ENCODE data around the gene IPO5.
A peak's percentile ranks its signal among the peaks of the same experiment; 100 is the strongest.
"Not testable (repeated sequence)": the region's sequence is repeated elsewhere in the genome, so short reads cannot be mapped to it uniquely, and the experiment has no call there.

Gene IPO5

DNA sequence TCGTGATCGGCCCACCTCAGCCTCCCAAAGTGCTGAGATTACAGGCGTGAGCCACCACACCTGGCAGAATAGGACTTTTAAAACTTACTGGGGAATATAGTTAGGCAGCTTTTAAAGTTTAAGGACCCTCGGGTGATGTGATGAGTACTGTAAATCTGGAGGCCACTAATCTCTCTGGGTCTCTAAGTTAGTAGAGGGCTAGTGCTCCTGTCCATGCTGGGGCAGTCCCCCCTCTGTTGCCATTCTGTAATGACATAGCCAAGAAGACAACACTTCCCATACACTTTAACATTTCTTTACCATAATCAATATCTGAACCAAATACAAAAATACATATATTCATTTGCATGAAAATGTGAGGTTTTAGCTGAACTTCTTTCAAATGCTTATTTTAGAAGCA lies 65.7 kb downstream of the IPO5 start:
- no peak for DNase-seq

DNA sequence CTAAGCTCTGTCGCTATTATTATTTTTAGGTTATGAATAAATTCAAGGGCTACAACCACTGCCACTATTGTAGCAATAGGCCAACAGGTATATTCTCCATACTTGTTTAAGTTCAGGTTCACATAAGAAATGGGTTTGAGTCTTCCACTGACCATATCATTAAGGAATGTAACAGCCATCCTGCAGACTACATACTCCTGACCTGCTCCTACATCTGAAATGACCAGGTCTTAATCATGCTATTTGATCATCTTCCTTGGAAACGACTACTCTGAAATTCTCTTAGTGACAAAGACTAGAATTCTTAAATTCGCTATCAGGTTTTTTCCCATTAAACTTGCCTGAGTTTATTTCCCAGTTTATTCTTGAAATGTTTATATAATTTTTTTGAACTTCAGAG lies 66.8 kb downstream of the IPO5 start:
- no peak for DNase-seq

DNA sequence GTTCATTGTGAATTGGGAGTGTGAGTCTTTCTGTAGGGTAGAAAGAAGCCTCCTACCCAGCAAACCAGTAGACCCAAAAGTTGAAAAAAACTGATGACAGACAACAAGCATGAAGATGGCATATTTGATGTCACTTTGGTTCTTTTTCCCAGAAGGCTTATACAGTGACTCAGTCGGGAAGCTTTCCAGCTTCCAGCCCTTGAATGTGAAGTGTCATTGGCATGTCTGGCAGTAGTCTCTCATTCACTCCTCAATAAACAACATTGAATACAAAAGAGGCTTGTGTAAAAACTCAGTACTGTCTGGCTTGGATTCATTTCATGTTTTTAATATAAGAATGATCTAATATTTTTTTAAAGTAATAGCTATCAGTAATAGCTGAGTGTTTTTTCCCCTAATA lies 68.7 kb downstream of the IPO5 start:
- peak in 1 of 3 experiments; percentile 49 for DNase-seq

DNA sequence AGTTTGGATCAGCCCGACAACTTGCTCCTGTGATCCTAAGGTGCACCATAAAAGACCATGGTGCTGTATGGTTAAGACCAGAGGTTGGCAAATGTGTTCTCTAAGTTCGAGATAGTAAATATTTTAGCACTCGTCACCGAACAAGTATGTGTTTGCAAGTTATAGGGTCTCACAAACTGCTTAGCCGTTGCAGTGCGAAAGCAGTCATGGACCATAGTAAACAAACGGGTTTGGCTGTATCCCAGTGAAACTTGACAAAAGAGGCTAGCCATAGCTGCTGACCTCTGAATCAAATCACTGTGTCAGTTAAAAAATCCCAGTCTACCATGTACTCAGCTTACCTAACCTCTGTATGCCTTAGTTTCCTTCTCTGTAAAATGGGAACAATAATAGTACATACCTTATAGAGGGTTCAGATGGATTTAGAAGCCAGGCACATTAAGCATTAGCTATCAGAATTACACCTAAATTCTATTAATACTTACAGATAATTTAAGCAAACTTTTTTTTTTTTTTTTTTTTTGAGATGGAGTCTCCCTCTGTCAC lies 72.1 kb downstream of the IPO5 start:
- no peak for DNase-seq

GRCh38 chr13:98026457-98026857 lies 73.0 kb downstream of the IPO5 start:
- DNase-seq, result peak in 2 of 3 experiments; percentile 23 to 48

- DNase-seq, result no peak
Measured at GRCh38 chr13:98032168-98032567, 78.7 kb downstream of the IPO5 start.

DNA sequence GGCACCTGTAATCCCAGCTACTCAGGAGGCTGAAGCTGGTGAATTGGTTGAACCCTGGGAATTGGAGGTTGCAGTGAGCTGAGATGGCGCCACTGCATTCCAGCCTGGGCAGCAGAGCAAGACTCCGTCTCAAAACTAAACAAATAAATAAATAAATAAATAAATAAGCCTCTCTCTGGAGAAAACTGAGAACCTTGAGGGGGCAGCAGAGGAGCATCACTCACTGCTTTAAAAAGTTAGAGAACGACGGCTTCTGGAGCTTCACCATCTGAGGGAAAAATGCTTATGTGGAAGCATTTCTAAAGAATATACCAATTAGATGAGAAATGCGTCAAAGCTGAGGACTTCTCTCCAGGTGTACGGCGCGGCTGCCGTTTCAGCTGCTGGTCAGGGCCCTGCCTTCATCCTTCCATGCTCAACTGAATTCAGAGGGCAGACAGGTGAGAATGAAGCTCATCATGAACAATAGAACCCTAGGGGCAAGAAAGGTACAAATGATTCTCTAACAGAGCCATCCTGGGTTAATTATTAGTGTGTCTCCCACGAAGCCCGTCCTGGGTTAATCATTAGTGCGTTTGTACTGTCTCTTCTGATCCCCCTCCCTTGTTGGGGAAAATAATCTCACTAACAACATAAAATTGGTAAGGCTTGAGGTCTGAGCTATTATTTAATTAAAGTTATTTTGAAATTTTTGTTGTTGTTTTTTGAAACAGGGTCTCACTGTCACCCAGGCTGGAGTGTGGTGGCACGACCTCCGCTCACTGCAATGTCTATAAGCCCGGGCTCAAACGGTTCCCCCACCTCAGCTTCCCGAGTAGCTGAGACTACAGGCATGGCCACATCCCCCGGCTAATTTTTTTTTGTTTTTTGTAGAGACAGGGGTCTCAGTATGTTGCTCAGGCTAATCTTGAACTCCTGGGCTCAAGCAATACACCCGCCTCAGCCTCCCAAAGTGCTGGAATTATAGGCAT lies 80.1 kb downstream of the IPO5 start:
- peak; percentile 40 to 67 (median 62) for DNase-seq

- DNase-seq, result no peak
Measured at GRCh38 chr13:98035373-98035772, 81.9 kb downstream of the IPO5 start.

GRCh38 chr13:98036564-98037302 lies 83.3 kb downstream of the IPO5 start:
- not testable (repeated sequence) for DNase-seq

DNA sequence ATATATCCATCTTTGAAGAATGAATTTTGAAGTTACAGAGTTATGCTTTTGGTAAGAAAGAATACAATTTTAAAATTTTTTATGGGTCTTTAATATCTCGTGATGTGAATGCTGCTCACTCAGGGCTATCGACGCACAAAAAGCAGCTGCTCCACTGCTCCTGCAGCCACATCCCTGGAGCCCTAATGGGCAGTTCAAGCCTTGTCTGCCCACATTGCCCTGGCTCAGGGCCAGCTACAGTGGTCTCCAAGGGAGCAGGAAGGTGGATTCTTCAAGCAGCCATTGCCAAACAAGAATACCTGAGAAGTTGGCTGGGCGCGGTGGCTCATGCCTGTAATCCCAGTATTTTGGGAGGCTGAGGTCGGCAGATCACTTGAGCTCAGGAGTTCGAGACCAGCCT lies 85.8 kb downstream of the IPO5 start:
- peak in 2 of 3 experiments; percentile 16 to 18 for DNase-seq

DNA sequence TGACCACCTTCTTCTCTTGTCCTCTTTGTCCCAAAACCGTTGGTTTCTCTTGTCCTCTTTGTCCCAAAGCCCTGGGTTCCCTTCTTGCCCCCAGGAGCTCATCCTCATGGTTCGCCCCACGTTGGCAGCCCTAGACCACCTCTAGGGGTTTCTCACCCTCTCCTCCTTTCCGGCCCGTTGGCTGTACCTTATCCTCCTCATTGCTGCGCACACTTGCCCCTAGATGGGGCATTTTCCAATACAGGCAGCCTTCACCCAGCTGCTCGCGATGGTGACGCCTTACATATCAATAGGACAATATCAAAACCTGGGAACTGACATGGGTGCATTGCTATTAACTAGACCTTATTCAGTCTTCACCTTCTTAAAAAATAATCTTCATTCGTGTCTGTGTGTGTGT lies 86.5 kb downstream of the IPO5 start:
- DNase-seq, result no peak

DNA sequence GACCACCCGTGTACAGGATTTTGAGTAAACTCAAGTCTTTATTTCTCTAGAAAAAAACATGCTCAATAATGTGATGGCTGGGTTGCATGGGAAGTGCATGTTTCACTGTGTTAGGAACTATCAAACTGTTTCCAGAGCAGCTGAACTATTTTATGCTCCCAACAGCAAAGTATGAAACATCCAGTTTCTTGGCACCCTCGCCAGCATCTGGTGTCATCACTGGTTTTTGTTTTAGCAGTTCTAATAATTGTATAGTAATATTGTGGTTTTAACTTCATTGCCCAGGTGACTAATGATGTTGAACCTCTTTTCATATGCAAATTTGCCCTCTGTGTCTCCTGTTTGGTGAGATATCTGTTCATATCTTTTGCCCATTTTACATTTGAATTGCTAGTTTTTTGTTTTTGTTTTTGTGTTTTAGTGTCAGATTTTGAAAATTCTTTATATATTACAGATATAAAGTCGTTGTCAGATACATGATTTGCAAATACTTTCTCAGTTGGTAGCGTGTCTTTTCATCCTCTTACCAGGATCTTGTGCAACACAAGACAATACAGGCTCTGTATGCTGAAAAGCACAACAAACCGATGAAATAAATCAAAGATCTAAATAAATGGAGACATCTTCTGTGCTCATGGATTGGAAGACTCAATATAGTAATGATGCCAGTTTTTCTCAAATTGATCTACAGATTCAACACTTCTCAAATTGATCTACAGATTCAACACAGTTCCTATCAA lies 87.8 kb downstream of the IPO5 start:
- DNase-seq, result no peak

DNA sequence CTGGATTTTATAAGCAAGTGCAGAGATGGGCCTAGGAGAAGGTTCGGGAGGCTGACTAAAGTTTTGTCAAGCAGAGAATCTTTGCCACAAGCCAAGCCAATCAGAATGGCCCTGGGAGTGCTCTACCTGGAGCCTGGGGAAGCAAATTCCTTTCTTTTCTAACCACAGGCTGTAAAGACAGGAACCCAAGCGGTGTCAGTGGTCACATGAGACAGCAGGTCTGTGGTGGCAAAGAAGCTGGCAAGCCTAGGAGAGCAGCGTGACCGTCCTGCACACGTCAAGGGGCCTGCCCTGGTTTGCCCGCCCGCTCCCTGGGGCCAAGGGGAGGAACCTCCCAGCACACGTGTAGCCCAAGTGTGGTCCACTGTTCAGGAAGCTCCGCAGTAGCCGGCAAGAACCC lies 90.8 kb downstream of the IPO5 start:
- no peak for DNase-seq

GRCh38 chr13:98047785-98048184 lies 94.3 kb downstream of the IPO5 start:
- not testable (repeated sequence) for DNase-seq

GRCh38 chr13:98048265-98048664 lies 94.8 kb downstream of the IPO5 start:
- DNase-seq, result no peak

- DNase-seq, result peak; percentile 67 to 81 (median 78)
Measured at GRCh38 chr13:98050041-98050466, 96.6 kb downstream of the IPO5 start.

DNA sequence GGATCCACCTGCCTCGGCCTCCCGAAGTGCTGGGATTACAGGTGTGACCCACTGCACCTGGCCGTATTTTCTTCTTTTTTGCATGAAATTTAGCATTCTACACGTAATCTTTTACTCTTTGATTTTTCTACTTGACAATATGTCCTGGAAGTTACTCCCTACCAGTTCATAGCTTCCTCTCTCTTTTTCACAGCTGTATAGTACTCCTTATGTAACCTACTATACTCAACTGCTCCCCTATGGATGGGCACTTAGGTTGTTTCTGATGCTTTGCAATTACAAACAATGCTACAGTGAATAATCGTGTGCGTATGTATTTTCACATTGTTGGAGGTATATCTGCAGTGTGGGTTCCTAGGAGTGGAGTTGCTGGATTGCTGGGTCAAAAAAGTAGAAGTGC lies 98.9 kb downstream of the IPO5 start:
- no peak for DNase-seq

GRCh38 chr13:98054301-98054700 lies 100.8 kb downstream of the IPO5 start:
- no peak for DNase-seq

DNA sequence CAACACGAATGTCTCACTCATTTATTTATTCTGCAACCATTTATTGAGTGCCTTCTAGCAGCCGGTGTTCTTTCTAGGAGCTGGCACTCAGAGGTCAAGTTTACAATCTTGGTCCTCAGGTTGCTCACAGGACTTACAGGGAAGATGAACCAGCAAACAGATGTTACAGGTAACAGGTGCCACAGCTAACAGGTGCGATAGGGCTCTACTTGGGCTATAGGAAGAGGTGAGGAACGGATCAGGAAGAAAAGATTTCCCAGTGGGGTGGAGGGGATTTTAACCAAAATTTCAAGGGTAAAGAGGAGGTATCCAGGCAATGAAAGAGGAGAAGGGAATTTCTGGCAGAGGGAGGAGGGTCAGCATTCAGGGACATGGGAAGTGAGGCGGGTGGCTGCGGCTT lies 102.1 kb downstream of the IPO5 start:
- DNase-seq, result peak in 1 of 3 experiments; percentile 76

DNA sequence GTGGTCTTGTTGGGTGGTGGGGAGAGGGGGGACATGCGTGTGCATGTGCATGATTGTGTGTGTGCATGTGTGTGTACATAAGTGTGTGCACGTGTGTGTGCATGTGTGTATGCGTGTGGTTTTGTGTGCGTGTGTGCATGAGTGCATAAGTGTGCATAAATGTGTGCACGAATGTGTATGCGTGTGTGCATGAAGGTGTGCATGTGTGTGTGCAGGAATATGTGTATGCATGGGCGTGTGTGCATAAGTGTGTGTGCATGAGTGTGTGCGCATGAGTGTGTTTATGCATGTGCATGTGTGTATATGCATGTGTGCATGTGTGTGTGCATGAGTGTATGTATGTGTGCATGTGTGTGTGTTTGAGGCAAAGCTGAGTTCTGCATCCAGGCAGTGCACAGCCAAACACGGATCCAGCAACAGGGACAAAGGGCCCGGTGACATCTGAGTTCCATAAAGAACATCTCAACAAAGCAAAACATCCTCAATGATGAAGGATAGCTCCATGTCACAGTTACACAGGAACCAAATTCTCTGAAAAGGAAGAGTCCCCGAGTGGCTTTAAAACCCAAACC lies 103.5 kb downstream of the IPO5 start:
- no peak for DNase-seq

GRCh38 chr13:98059276-98059675 lies 105.8 kb downstream of the IPO5 start:
- DNase-seq, result no peak

GRCh38 chr13:98060282-98060681 lies 106.8 kb downstream of the IPO5 start:
- DNase-seq, result no peak

GRCh38 chr13:98065468-98065867 lies 112.0 kb downstream of the IPO5 start:
- no peak for DNase-seq

Measured in NCI-H1417 (cell line).